ENCODE results near the gene TNFAIP8L3.

TNFAIP8L3 gene

DNA sequence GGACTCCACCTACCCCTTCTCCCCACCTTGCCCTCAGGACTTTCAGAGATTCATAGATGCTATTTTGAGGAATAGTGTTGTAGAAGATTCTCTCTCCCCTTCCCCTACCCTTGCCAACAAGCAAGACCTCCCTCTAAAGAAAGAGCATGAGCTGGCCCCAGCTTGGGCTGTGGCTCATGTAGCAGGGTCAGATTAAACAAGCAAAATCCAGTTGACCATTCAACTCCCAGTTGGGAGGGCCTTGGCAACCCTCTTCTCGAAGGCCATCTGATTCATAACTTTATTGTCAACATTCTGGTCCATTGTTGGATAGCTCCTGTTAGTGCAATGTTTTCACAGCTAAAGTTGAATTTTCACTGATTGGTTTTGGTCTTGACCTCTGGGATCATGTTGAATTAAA, 41.1 kb downstream of the TNFAIP8L3 start:
- H3K79me2 ChIP-seq (ENCODE audit: insufficient read depth, low read length), result no peaks in the 10 kb centered on the region
- H3K36me3 ChIP-seq (ENCODE audit: insufficient read depth, low read length), result no peaks in the 10 kb centered on the region
- TF ChIP-seq, protein P1, sequence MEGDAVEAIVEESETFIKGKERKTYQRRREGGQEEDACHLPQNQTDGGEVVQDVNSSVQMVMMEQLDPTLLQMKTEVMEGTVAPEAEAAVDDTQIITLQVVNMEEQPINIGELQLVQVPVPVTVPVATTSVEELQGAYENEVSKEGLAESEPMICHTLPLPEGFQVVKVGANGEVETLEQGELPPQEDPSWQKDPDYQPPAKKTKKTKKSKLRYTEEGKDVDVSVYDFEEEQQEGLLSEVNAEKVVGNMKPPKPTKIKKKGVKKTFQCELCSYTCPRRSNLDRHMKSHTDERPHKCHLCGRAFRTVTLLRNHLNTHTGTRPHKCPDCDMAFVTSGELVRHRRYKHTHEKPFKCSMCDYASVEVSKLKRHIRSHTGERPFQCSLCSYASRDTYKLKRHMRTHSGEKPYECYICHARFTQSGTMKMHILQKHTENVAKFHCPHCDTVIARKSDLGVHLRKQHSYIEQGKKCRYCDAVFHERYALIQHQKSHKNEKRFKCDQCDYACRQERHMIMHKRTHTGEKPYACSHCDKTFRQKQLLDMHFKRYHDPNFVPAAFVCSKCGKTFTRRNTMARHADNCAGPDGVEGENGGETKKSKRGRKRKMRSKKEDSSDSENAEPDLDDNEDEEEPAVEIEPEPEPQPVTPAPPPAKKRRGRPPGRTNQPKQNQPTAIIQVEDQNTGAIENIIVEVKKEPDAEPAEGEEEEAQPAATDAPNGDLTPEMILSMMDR (IDR thresholded peaks at IDR 0.05; ENCODE audit: borderline replicate concordance, extremely low read depth, low read length, poor library complexity, severe bottlenecking), result no peak
- TF ChIP-seq EZH2 (IDR thresholded peaks at IDR 0.05; ENCODE audit: borderline replicate concordance, low read depth, low read length, severe bottlenecking), result no peak
- no peak overlapping the region for H2AFZ ChIP-seq (ENCODE audit: low read depth, low read length)
- DNase-seq (no peak), ATAC-seq (ENCODE audit: insufficient read depth, low read depth) (no peak)
- H3K4me1 ChIP-seq (ENCODE audit: insufficient read depth, low read length), result no peaks in the 10 kb centered on the region
- H3K4me3 ChIP-seq (ENCODE audit: low read depth in 1 of 2, low read length in 2 of 2), result no peak overlapping the region
- H3K9me3 ChIP-seq (ENCODE audit: insufficient read depth, low read length, severe bottlenecking), result no peaks in the 10 kb centered on the region
- H3K27me3 ChIP-seq (ENCODE audit: insufficient read depth, low read length, poor library complexity), result no peaks in the 10 kb centered on the region
- no peak overlapping the region for H3K27ac ChIP-seq (ENCODE audit: low read length)
- no peak overlapping the region for H3K4me2 ChIP-seq (ENCODE audit: insufficient read depth, low read length)
- H3K9ac ChIP-seq (ENCODE audit: low read depth, low read length), result no peak overlapping the region
- H4K20me1 ChIP-seq (ENCODE audit: insufficient read depth, low read length), result no peaks in the 10 kb centered on the region

DNA sequence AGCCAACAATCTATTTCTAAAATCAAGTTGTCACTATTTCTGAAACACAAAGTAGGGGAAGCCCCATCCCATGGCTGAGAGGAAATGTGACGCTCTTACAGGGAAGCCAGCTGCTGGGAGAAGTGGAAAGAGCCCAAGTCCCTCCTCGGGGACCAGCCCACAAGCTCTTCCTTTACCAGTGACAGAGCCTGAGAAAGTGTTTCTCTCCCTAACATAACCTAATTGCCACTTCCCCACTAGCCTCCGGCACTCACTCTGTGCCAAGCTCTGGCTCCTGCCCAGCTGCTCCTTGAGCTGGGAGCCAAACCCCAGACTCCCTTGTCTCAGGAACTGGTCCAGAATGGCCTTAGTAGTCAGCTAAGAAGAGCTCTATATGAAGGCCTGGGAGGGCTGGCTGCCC, 42.9 kb downstream of the TNFAIP8L3 start:
- Histone ChIP-seq H3K36me3 (ENCODE audit: insufficient read depth, low read length) (no peaks in the 10 kb centered on the region), H3K4me1 (ENCODE audit: insufficient read depth, low read length) (no peaks in the 10 kb centered on the region), H3K27me3 (ENCODE audit: insufficient read depth, low read length, poor library complexity) (no peaks in the 10 kb centered on the region), H3K79me2 (ENCODE audit: insufficient read depth, low read length) (no peaks in the 10 kb centered on the region), H2AFZ (ENCODE audit: low read depth, low read length) (no peak overlapping the region), H3K9me3 (ENCODE audit: insufficient read depth, low read length, severe bottlenecking) (no peaks in the 10 kb centered on the region), H3K4me2 (ENCODE audit: insufficient read depth, low read length) (no peak overlapping the region), H3K9ac (ENCODE audit: low read depth, low read length) (no peak overlapping the region), H4K20me1 (ENCODE audit: insufficient read depth, low read length) (no peaks in the 10 kb centered on the region), H3K4me3 (ENCODE audit: low read depth in 1 of 2, low read length in 2 of 2) (no peak overlapping the region), H3K27ac (ENCODE audit: low read length) (no peak overlapping the region)
- no peak for TF ChIP-seq EZH2 (IDR thresholded peaks at IDR 0.05; ENCODE audit: borderline replicate concordance, low read depth, low read length, severe bottlenecking)
- TF ChIP-seq, protein P1 (IDR thresholded peaks at IDR 0.05; ENCODE audit: borderline replicate concordance, extremely low read depth, low read length, poor library complexity, severe bottlenecking), result no peak
- no peak for ATAC-seq (ENCODE audit: insufficient read depth, low read depth)
- DNase-seq, result no peak

DNA sequence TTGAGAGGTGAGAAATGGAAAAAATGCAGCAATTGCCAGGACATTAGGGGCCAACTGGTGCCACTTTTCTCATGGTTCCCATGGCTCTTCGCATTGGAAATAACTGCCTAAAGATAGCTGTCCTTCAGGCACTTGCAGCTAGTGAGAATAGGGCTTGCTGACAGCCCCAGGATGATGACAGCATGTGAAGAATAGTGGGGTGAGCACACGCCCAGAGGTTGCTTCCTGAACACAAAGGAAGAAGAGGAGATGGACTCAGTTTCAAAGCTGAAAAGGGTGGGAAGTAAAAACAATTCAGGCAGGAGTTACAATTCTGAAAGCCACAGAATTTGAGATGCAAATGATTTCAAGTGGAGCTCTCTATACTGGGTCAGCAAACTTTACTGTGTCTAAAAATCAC, 45.6 kb downstream of the TNFAIP8L3 start:
- Histone ChIP-seq H3K9me3 (ENCODE audit: insufficient read depth, low read length, severe bottlenecking) (no peaks in the 10 kb centered on the region), H3K4me2 (ENCODE audit: insufficient read depth, low read length) (no peak overlapping the region), H3K79me2 (ENCODE audit: insufficient read depth, low read length) (no peaks in the 10 kb centered on the region), H3K4me1 (ENCODE audit: insufficient read depth, low read length) (no peaks in the 10 kb centered on the region), H3K27me3 (ENCODE audit: insufficient read depth, low read length, poor library complexity) (no peaks in the 10 kb centered on the region), H3K27ac (ENCODE audit: low read length) (no peak overlapping the region), H3K9ac (ENCODE audit: low read depth, low read length) (no peak overlapping the region), H3K36me3 (ENCODE audit: insufficient read depth, low read length) (no peaks in the 10 kb centered on the region), H3K4me3 (ENCODE audit: low read depth in 1 of 2, low read length in 2 of 2) (no peak overlapping the region), H2AFZ (ENCODE audit: low read depth, low read length) (no peak overlapping the region), H4K20me1 (ENCODE audit: insufficient read depth, low read length) (no peaks in the 10 kb centered on the region)
- TF ChIP-seq, protein P1 (IDR thresholded peaks at IDR 0.05; ENCODE audit: borderline replicate concordance, extremely low read depth, low read length, poor library complexity, severe bottlenecking), result no peak
- no peak for TF ChIP-seq EZH2 (IDR thresholded peaks at IDR 0.05; ENCODE audit: borderline replicate concordance, low read depth, low read length, severe bottlenecking)
- DNase-seq (no peak), ATAC-seq (ENCODE audit: insufficient read depth, low read depth) (no peak)

DNA sequence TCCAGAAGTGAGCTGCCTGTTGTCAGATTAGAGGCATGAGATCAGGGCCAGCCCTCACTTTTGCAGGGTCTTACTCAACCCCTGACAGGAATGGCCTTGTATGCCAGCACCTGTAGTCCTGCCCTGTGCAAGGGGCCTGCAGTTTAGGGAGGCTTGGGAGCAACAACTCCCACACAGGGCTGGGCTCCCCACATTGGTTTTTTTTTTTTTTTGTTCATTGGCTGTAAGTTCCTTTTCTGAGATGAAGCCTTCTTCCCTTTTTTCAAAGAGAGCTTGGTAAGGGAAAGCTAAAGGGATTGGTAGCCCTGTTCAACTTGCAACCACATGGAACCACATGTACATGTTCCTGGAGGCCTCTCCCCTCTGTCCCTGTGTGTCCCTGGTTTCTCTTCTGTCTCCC, 46.4 kb downstream of the TNFAIP8L3 start:
- Histone ChIP-seq H3K79me2 (ENCODE audit: insufficient read depth, low read length) (no peaks in the 10 kb centered on the region), H3K4me3 (ENCODE audit: low read depth in 1 of 2, low read length in 2 of 2) (no peak overlapping the region), H2AFZ (ENCODE audit: low read depth, low read length) (no peak overlapping the region), H3K4me1 (ENCODE audit: insufficient read depth, low read length) (no peaks in the 10 kb centered on the region), H3K9me3 (ENCODE audit: insufficient read depth, low read length, severe bottlenecking) (no peaks in the 10 kb centered on the region), H3K27ac (ENCODE audit: low read length) (no peak overlapping the region), H3K9ac (ENCODE audit: low read depth, low read length) (no peak overlapping the region), H3K36me3 (ENCODE audit: insufficient read depth, low read length) (no peaks in the 10 kb centered on the region), H4K20me1 (ENCODE audit: insufficient read depth, low read length) (no peaks in the 10 kb centered on the region), H3K27me3 (ENCODE audit: insufficient read depth, low read length, poor library complexity) (no peaks in the 10 kb centered on the region), H3K4me2 (ENCODE audit: insufficient read depth, low read length) (no peak overlapping the region)
- DNase-seq, result no peak
- no peak for ATAC-seq (ENCODE audit: insufficient read depth, low read depth)
- TF ChIP-seq EZH2 (IDR thresholded peaks at IDR 0.05; ENCODE audit: borderline replicate concordance, low read depth, low read length, severe bottlenecking), result no peak
- TF ChIP-seq, protein P1 (IDR thresholded peaks at IDR 0.05; ENCODE audit: borderline replicate concordance, extremely low read depth, low read length, poor library complexity, severe bottlenecking), result no peak
